HCT116 (cell line): ENCODE data around the gene WIZ. TPM values are rescaled to one million over a fixed set of nuclear protein-coding genes. Genes with fewer than 3 reads are reported as not detected.

ENCODE experiments used
- ATAC-seq: fragments of 200-7000 bp; cut with Tn5 transposase; 2 replicates; pipeline ENCODE4 v1.9.1; 2020; ENCODE audit warnings: mild to moderate bottlenecking, moderate library complexity
- BruUV-seq: library from RNA; stranded (reverse); fragments of 400-500 nt; replicated peaks from 2 replicates; lab custom pipeline; 2021; lab: Mats Ljungman, UMichigan
- CTCF ChIA-PET: fragments of 300-600 bp; sonication (Branson Sonifier 250); formaldehyde crosslinking; loops from one replicate; lab custom pipeline; 2021; ENCODE audit warnings: antibody characterized with exemption; lab: Charles Lee
- POLR2A ChIA-PET: fragments of 300-600, 350-600 bp; sonication (Branson Sonifier 250); formaldehyde crosslinking; loops from one replicate; lab custom pipeline; 2021; ENCODE audit warnings: antibody characterized with exemption; lab: Charles Lee
- RAD21 ChIA-PET, 2 experiments: fragments of 300-600 bp; sonication (Branson Sonifier 250); formaldehyde crosslinking; loops; one replicate each; lab custom pipeline; 2023; ENCODE audit warnings: low total read pairs in 2 of 2; ENCODE audit not compliant: uncharacterized antibody in 2 of 2, unreplicated experiment in 2 of 2, low non-redundant PET in 1 of 2; lab: Charles Lee
- DNase-seq: peaks from one replicate; pipeline ENCODE4 v3.0.0-alpha.2; 2010; ENCODE audit warnings: low read depth, low spot score
- H2AFZ ChIP-seq: fragments of 200-600 bp; shearing (Covaris generic), sonication (generic); 2 replicates; pipeline ENCODE4 v1.6.1; 2017; ENCODE audit warnings: low read depth, mixed run types, mixed read lengths, antibody characterized with exemption, low read length; ENCODE audit not compliant: poor library complexity, severe bottlenecking
- H3K27ac ChIP-seq: 2 replicates; pipeline ENCODE4 v1.5.1; 2012; ENCODE audit warnings: low read depth, low read length
- H3K27me3 ChIP-seq: fragments of 200-600 bp; sonication (generic); 2 replicates; pipeline ENCODE4 v1.6.1; 2016; ENCODE audit warnings: mixed run types, low read length, mixed read lengths; ENCODE audit not compliant: insufficient read depth
- H3K36me3 ChIP-seq, 2 experiments: fragments of 200-500 bp in 1 of 2; fragments of 200-600 bp in 1 of 2; sonication (Bioruptor generic) in 1 of 2; sonication (generic) in 1 of 2; 2 replicates each; pipeline versions ENCODE4 v1.5.1 to v1.6.1; 2014 to 2016; ENCODE audit warnings: low read length in 2 of 2, inconsistent platforms in 1 of 2, mixed read lengths in 1 of 2, mixed run types in 1 of 2; ENCODE audit not compliant: insufficient read depth in 2 of 2, control insufficient read depth in 1 of 2
- H3K4me1 ChIP-seq, 2 experiments: fragments of 200-600 bp in 1 of 2; sonication (generic) in 1 of 2; 2 replicates each; pipeline versions ENCODE4 v1.5.1 to v1.6.1; 2012 to 2017; ENCODE audit warnings: low read length in 2 of 2, inconsistent platforms in 1 of 2, mild to moderate bottlenecking in 1 of 2, mixed read lengths in 1 of 2, mixed run types in 1 of 2, moderate library complexity in 1 of 2; ENCODE audit not compliant: insufficient read depth in 2 of 2, control insufficient read depth in 1 of 2
- H3K4me2 ChIP-seq: fragments of 200-600 bp; sonication (generic); 2 replicates; pipeline ENCODE4 v1.6.1; 2017; ENCODE audit warnings: mixed run types, low read length, mixed read lengths
- H3K4me3 ChIP-seq, 2 experiments: fragments of 200-600 bp in 1 of 2; sonication (generic) in 1 of 2; replicated peaks in 1 of 2; 2 replicates each; pipeline ENCODE4 v1.5.1; 2011 to 2016; ENCODE audit warnings: low read length in 2 of 2, control low read depth in 1 of 2, low read depth in 1 of 2, mild to moderate bottlenecking in 1 of 2, mixed read lengths in 1 of 2, mixed run types in 1 of 2
- H3K79me2 ChIP-seq: fragments of 200-600 bp; sonication (generic); 2 replicates; pipeline ENCODE4 v1.6.1; 2017; ENCODE audit warnings: mild to moderate bottlenecking, mixed run types, low read length, moderate library complexity, mixed read lengths; ENCODE audit not compliant: insufficient read depth
- H3K9ac ChIP-seq: fragments of 200-600 bp; sonication (generic); 2 replicates; pipeline ENCODE4 v1.6.1; 2016; ENCODE audit warnings: low read length, mixed read lengths
- H3K9me2 ChIP-seq: fragments of 200-600 bp; sonication (generic), shearing (Covaris generic); 2 replicates; pipeline ENCODE4 v1.6.1; 2017; ENCODE audit warnings: mixed run types, mild to moderate bottlenecking, moderate library complexity; ENCODE audit not compliant: insufficient read depth
- H3K9me3 ChIP-seq, 2 experiments: fragments of 200-500 bp in 1 of 2; fragments of 200-600 bp in 1 of 2; sonication (Bioruptor generic) in 1 of 2; sonication (generic) in 1 of 2; 2 replicates each; pipeline ENCODE4 v1.6.1; 2014 to 2017; ENCODE audit warnings: low read length in 2 of 2, mixed read lengths in 2 of 2, inconsistent platforms in 1 of 2, low read depth in 1 of 2, mild to moderate bottlenecking in 1 of 2, mixed run types in 1 of 2, moderate library complexity in 1 of 2; ENCODE audit not compliant: control insufficient read depth in 1 of 2, insufficient read depth in 1 of 2
- H4K20me1 ChIP-seq: fragments of 200-600 bp; sonication (generic), shearing (Covaris generic); 2 replicates; pipeline ENCODE4 v1.6.1; 2017; ENCODE audit warnings: mixed run types, mild to moderate bottlenecking, moderate library complexity; ENCODE audit not compliant: insufficient read depth
- CBX3 ChIP-seq: IDR thresholded peaks from 2 replicates; pipeline ENCODE4 v1.6.1; 2012; ENCODE audit warnings: low read depth
- intact Hi-C: fragments of 100-400 bp; cut with micrococcal nuclease; formaldehyde crosslinking; loops from 2 replicates; pipeline ENCODE4 v1.10.0; 2022
- total RNA-seq: library from RNA; stranded (reverse); gene quantifications from one replicate; pipeline ENCODE4 v1.2.1, GENCODE V29; 2021; ENCODE audit not compliant: unreplicated experiment
- TF ChIP-seq, protein P1 (sequence below), 3 experiments: fragments of 200-600 bp in 1 of 3; sonication (generic) in 1 of 3; IDR thresholded peaks in 2 of 3; conservative IDR thresholded peaks in 1 of 3; 2 replicates each; pipeline ENCODE4 v1.5.1; 2012 to 2017; ENCODE audit warnings: low read depth in 2 of 3, low read length in 2 of 3, antibody characterized with exemption in 1 of 3, borderline replicate concordance in 1 of 3, control low read depth in 1 of 3, mild to moderate bottlenecking in 1 of 3, mixed read lengths in 1 of 3, mixed run types in 1 of 3, moderate library complexity in 1 of 3; ENCODE audit not compliant: insufficient read depth in 1 of 3

Gene WIZ
- total RNA-seq, 1 experiment from 2014 or later = 28.4 TPM

DNA sequence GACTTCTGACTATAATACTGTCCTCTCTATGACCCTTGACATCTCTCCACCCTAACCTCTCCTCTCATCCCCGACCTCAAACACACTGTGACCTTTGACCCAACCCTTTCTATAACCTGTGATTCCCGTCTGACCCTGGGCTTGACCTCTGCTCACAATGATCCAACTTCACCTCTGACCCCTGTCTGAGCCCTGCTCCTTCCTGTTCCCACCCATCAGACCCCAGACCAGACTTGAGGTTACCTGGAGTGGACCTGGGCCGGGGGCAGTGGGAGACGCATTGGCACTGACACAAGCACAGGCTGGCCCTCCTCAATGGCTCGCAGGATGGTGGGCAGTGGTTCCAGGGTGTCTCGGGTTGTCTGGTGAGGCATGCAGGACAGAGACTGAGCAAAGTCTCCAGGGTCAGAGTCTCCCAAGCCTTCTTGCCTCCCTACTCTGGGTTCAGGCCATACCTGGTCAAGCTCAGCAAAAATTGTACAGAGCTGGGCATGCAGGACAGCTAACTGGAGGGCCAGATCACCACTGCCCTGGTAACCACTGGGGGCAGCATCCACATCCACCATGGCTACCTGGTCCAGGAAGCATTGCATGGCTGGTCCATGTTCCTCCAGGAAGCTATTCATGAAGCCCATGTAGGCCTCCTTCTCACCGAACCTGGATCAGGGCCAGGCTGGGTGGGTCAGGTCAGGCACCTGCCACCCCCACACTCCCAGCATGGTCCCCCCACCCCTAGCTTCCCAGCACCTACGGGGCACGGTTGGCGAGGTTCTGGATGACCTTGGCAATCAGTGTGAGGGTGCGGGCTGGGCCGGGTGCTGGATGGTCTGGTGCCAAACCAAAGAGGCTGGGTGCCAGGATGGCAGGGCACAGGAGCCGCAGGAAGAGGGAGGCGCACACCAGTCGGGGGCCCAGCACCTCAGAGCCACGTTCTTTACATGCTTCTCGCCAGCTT is 4.4 kb upstream of the WIZ start:
- Histone ChIP-seq H3K9ac (no peak overlapping the region), H4K20me1 (no peaks in the 10 kb centered on the region), H3K4me2 (no peak overlapping the region), H3K9me2 (no peaks in the 10 kb centered on the region), H3K27ac (no peak overlapping the region), H3K27me3 (no peaks in the 10 kb centered on the region), H2AFZ (no peak overlapping the region), H3K36me3 (no peaks in the 10 kb centered on the region), H3K79me2 (no peaks in the 10 kb centered on the region), H3K9me3 (no peaks in the 10 kb centered on the region), H3K4me3 (no peak overlapping the region), H3K4me1 (peaks cover 8 to 30% of the 10 kb centered on the region in 2 experiments; a peak in 3 of 4 replicates)
- RAD21 ChIA-PET = interaction anchor here in 1 of 2 experiments (0.7 kb wide), 1 partner anchor 101 kb away, joined by 3 read pairs; no protein-coding TSS in a partner anchor
- CTCF ChIA-PET = interaction anchor here (0.6 to 1.1 kb wide), 4 partner anchors 9 to 102 kb away, joined by 3 to 4 read pairs (median 3); partner anchors contain the start of gene AKAP8
- TF ChIP-seq, protein P1, sequence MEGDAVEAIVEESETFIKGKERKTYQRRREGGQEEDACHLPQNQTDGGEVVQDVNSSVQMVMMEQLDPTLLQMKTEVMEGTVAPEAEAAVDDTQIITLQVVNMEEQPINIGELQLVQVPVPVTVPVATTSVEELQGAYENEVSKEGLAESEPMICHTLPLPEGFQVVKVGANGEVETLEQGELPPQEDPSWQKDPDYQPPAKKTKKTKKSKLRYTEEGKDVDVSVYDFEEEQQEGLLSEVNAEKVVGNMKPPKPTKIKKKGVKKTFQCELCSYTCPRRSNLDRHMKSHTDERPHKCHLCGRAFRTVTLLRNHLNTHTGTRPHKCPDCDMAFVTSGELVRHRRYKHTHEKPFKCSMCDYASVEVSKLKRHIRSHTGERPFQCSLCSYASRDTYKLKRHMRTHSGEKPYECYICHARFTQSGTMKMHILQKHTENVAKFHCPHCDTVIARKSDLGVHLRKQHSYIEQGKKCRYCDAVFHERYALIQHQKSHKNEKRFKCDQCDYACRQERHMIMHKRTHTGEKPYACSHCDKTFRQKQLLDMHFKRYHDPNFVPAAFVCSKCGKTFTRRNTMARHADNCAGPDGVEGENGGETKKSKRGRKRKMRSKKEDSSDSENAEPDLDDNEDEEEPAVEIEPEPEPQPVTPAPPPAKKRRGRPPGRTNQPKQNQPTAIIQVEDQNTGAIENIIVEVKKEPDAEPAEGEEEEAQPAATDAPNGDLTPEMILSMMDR (IDR thresholded peaks at IDR 0.05 in 2 of 3, conservative IDR thresholded peaks at IDR 0.05 in 1 of 3; ENCODE audit: borderline replicate concordance in 1 of 3, insufficient read depth in 1 of 3, low read depth in 2 of 3, low read length in 2 of 3) = peak in 2 of 3 experiments; percentile 48 to 54; a peak in 4 of 6 replicates
- no peak for TF ChIP-seq CBX3
- POLR2A ChIA-PET = interaction anchor here (1.1 kb wide), 2 partner anchors 9 to 35 kb away, joined by 3 read pairs; partner anchors contain the start of gene AKAP8L
- ATAC-seq = no peak
- no peak for DNase-seq
- no TSS peak for BruUV-seq
- intact Hi-C loops = loop anchor here (10.0 kb wide), 1 partner anchor 101 kb away; no protein-coding TSS in a partner anchor
